Colonic mucosa (tissue), 4 donors: ENCODE data around the gene GOLGA8O. TPM values are rescaled to one million over a fixed set of nuclear protein-coding genes. Genes with fewer than 3 reads are reported as not detected.
"Not testable (repeated sequence)": the region's sequence is repeated elsewhere in the genome, so short reads cannot be mapped to it uniquely, and the experiment has no call there.

Experiments used
- DNase-seq: peaks from one replicate; pipeline ENCODE4 v3.0.0-alpha.2; 2020
- H3K27ac ChIP-seq: fragments of 200-600 bp; one replicate; pipeline ENCODE4 v1.8.0; 2021
- H3K27me3 ChIP-seq: fragments of 200-600 bp; one replicate; pipeline ENCODE4 v1.8.0; 2021
- H3K36me3 ChIP-seq: fragments of 200-600 bp; one replicate; pipeline ENCODE4 v1.8.0; 2021
- H3K4me1 ChIP-seq: fragments of 200-600 bp; one replicate; pipeline ENCODE4 v1.8.0; 2021; ENCODE audit warnings: mild to moderate bottlenecking
- H3K4me3 ChIP-seq: fragments of 200-600 bp; one replicate; pipeline ENCODE4 v1.8.0; 2021
- H3K9ac ChIP-seq, 2 donors: one replicate each; pipeline ENCODE4 v1.7.0; 2013; ENCODE audit warnings: control low read depth in 2 of 2, low read depth in 2 of 2, low read length in 2 of 2
- H3K9me3 ChIP-seq: fragments of 200-600 bp; one replicate; pipeline ENCODE4 v1.8.0; 2021
- intact Hi-C: fragments of 100-400 bp; cut with DNase I; formaldehyde crosslinking; loops from one replicate; pipeline ENCODE4 v1.14.1; 2022
- total RNA-seq, 2 donors: library from RNA; stranded (reverse); fragmentation: NEBNext Ultra II Directional in 1 of 2; extraction: Animal tissue kit (Norgen Biotek cat#: 25700) in 1 of 2; gene quantifications; one replicate each; pipeline ENCODE4 v1.2.1, GENCODE V29; 2021
- donor health status: healthy.
- donor health status: DM: no; HTN: no; CAD: no.
- donor health status: DM: no; HTN: no; CAD: no.

Gene GOLGA8O
- total RNA-seq, 2 donors from 2014 or later = 0.22 to 0.69 TPM

DNA sequence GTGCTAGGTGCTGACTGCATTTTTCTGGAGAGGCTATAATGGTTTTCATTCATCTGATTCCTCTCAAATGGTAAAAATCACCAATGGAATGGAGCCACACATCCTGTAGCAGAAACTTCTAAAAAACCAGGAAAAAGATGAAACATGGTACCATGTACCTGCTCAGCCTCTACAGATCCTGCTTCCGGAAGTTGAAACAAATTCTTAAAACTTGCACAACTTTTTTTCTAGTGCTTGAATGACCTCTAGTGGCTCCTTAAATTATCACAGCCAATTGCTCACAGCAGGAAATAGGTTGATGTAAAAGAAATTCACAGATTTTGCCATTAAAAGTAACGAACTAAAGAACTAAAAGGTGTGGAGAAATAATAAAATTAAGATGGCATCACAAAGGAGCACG, 47.5 kb downstream of the GOLGA8O start:
- H3K4me3 ChIP-seq, H3K27me3 ChIP-seq, H3K4me1 ChIP-seq, DNase-seq, H3K36me3 ChIP-seq, H3K9me3 ChIP-seq, intact Hi-C loops, H3K27ac ChIP-seq, H3K9ac ChIP-seq: not testable (repeated sequence)

DNA sequence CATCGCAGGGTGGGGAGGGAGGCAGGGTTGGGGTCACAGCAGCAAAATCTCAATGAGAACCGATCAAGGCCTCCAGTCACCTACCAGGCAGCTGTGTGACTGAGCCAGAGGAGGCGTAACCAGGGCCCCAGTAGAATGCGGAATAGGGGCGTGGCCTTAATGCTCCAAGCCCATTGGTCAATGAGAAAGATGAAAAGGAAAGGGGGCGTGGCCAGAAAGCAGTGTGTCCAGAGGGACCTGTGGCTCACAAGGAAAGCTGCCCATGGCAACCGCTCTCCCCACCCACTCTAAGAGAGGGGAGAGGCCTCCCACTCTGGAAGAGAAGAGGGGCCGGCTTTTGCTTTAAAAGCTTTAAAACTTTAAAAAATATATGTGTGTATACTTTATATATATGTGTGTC, 52.2 kb downstream of the GOLGA8O start, which contains the start of gene GOLGA8K:
Gene GOLGA8K (minus strand): TSS at position 101 of the 400 bp plus-strand sequence. CDS start 98 bp downstream, at position 3.
- intact Hi-C loops, H3K36me3 ChIP-seq: not testable (repeated sequence)

DNA sequence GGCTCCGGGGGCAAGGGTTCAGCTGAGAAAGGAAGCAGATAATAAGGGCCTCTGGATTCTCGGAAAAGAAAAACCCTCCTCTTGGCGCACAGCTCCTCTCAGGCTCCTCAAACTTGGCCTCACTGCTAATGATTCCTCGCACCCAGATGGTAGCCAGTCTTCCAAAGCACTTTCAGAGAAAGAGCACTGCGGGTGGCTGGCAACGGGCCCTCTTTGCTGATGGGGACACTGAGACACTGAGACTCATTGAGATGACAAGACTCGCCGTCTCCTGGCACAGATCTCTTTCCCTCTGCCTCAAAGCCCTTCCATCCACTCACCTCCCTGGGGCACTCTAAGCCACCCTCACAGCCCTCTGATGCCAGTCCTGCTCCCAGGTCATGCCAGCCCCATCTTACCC, 58.9 kb downstream of the GOLGA8O start:
- H3K9ac ChIP-seq, H3K27me3 ChIP-seq, H3K9me3 ChIP-seq, H3K4me1 ChIP-seq, H3K4me3 ChIP-seq, DNase-seq, H3K27ac ChIP-seq, intact Hi-C loops, H3K36me3 ChIP-seq: not testable (repeated sequence)

More for the DNA sequence above, 52.2 kb downstream of the GOLGA8O start, which contains the start of gene GOLGA8K:
- H3K9ac ChIP-seq, H3K9me3 ChIP-seq, H3K4me1 ChIP-seq, H3K4me3 ChIP-seq, H3K27me3 ChIP-seq, DNase-seq, H3K27ac ChIP-seq: not testable (repeated sequence)

Other genes starting within 250 kb of the GOLGA8O start
- under 1 TPM; 0.22 to 0.24 TPM for gene GOLGA8K, start 52.3 kb downstream of the GOLGA8O start, total RNA-seq
- 1 to 10 TPM; 1.8 to 4.2 TPM for gene GOLGA8N, start 137.8 kb upstream of the GOLGA8O start, total RNA-seq
- gene ARHGAP11A, start 159.9 kb upstream of the GOLGA8O start, total RNA-seq = 10 to 100 TPM; 19.9 to 55.3 TPM
- gene SCG5, start 186.1 kb upstream of the GOLGA8O start, total RNA-seq = 1 to 10 TPM; 4.1 to 9.6 TPM